ENCODE data around the gene LRGUK. TPM values are rescaled to one million over a fixed set of nuclear protein-coding genes. Genes with fewer than 3 reads are reported as not detected.

The LRGUK gene
- total RNA-seq, 1 donor from 2014 or later = 0.06 TPM

DNA sequence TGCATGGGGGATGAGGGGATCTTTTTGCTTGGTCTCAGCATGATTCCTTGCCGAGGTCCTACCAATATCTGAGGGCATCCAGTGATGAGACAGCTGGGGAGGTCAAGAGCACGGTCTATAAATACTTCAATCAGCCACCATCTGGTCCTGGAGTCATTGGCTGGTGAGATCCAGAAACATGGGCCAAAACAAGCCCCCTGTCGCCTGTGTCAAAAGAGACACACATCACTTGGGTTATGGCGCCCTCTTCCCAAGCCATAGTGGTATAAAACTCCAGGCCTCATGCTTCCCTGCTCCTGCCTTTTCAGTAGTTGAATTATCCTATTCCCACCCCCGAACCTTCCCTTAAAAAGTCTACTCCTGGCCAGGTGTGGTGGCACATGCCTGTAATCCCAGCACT lies 128.7 kb downstream of the LRGUK start:
- H3K4me3 ChIP-seq (ENCODE audit: low read depth, low read length) = no peak overlapping the region
- TF ChIP-seq, protein P1, sequence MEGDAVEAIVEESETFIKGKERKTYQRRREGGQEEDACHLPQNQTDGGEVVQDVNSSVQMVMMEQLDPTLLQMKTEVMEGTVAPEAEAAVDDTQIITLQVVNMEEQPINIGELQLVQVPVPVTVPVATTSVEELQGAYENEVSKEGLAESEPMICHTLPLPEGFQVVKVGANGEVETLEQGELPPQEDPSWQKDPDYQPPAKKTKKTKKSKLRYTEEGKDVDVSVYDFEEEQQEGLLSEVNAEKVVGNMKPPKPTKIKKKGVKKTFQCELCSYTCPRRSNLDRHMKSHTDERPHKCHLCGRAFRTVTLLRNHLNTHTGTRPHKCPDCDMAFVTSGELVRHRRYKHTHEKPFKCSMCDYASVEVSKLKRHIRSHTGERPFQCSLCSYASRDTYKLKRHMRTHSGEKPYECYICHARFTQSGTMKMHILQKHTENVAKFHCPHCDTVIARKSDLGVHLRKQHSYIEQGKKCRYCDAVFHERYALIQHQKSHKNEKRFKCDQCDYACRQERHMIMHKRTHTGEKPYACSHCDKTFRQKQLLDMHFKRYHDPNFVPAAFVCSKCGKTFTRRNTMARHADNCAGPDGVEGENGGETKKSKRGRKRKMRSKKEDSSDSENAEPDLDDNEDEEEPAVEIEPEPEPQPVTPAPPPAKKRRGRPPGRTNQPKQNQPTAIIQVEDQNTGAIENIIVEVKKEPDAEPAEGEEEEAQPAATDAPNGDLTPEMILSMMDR (conservative IDR thresholded peaks at IDR 0.05; ENCODE audit: low read depth, low read length) = peak; percentile 1
- DNase-seq (ENCODE audit: low read depth) = no peak

- no peak overlapping the region for H3K4me3 ChIP-seq (ENCODE audit: low read depth, low read length)
- TF ChIP-seq, protein P1 (conservative IDR thresholded peaks at IDR 0.05; ENCODE audit: low read depth, low read length) = no peak
- DNase-seq (ENCODE audit: low read depth) = no peak
Measured at GRCh38 chr7:134262322-134262721, 135.2 kb downstream of the LRGUK start.

- DNase-seq (ENCODE audit: low read depth) = no peak
- TF ChIP-seq, protein P1 (conservative IDR thresholded peaks at IDR 0.05; ENCODE audit: low read depth, low read length) = no peak
- no peak overlapping the region for H3K4me3 ChIP-seq (ENCODE audit: low read depth, low read length)
Measured at GRCh38 chr7:134276951-134277350, 149.8 kb downstream of the LRGUK start.

GRCh38 chr7:134278502-134279153 lies 151.5 kb downstream of the LRGUK start:
- TF ChIP-seq, protein P1 (conservative IDR thresholded peaks at IDR 0.05; ENCODE audit: low read depth, low read length) = no peak
- DNase-seq (ENCODE audit: low read depth) = no peak
- no peak overlapping the region for H3K4me3 ChIP-seq (ENCODE audit: low read depth, low read length)

GRCh38 chr7:134279336-134279735 lies 152.2 kb downstream of the LRGUK start:
- no peak for DNase-seq (ENCODE audit: low read depth)
- TF ChIP-seq, protein P1 (conservative IDR thresholded peaks at IDR 0.05; ENCODE audit: low read depth, low read length) = no peak
- H3K4me3 ChIP-seq (ENCODE audit: low read depth, low read length) = no peak overlapping the region

DNA sequence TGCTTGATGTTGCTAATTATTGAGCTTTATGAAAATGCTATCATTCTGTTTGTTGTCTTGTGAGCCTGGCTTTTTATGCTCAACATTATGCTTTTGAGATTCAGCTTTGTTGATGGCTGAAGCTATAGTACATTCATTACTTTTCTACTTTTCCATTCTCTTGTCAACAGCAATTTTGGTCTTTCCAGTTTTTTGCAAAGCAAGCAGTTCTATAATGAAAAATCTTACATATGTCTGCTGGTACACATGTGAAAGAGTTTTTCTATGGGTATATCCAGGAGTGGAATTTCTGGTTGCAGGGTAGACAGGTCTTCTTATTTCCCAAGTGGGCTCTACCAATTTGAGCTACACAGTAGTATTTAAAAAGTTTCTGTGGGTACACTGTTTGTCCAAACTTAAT lies 152.8 kb downstream of the LRGUK start:
- H3K4me3 ChIP-seq (ENCODE audit: low read depth, low read length) = no peak overlapping the region
- DNase-seq (ENCODE audit: low read depth) = no peak
- TF ChIP-seq, protein P1 (conservative IDR thresholded peaks at IDR 0.05; ENCODE audit: low read depth, low read length) = no peak

- TF ChIP-seq, protein P1 (conservative IDR thresholded peaks at IDR 0.05; ENCODE audit: low read depth, low read length) = no peak
- no peak overlapping the region for H3K4me3 ChIP-seq (ENCODE audit: low read depth, low read length)
- no peak for DNase-seq (ENCODE audit: low read depth)
Measured at GRCh38 chr7:134280508-134280907, 153.4 kb downstream of the LRGUK start.
